ENCODE measurements around the gene PLEKHJ1.

The PLEKHJ1 gene

DNA sequence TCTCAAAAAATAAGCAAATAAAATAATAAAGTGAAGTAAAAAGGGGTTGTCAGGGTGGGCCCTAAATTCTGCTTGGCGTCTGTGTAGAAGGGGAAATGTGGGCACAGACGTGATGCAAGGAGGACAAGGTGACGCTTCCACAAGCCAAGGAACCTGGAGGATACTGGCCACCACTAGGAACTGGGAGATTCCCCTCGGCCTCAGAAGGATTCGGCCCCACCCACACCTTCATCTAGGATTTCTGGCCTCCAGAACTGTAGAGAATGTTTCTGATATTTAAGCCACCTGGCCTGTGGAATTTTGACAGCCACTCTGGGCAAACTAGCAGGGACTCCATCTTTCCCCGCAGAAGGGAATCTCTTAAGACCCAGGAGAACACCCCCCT, 1.1 kb downstream of the PLEKHJ1 start:
- no peak for DNase-seq

DNA sequence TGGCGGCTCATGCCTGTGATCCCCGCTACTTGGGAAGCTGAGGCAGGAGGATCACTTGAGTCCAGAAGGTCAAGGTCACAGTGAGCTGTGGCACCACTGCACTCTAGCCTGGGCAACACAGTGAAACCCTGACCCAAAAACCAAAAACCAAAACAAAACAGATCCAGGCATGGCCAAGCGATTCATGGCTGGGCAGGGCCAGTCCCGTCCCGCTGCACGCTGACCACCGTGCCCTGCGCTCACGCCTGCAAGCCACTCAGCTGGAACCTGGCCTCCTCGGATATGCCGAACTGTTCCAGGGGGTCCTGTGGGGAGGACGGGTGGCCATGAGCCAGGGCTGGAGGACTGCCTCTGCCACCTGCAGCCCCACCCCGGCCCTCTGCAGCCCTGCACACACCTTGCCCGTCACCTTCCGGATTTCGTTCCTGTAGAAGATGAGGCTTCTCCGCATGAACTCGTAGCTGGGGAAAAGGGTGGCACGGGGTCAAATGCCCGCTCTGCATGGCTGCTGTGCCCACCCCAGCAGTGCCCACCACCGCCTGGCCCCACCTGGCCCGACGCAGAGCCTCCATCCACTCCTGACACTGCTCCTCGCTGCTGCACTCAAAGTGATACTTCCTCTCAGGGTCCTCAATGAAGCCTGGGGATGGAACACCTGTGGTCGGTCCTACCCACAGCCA, 2.4 kb downstream of the PLEKHJ1 start:
- no peak for DNase-seq

DNA sequence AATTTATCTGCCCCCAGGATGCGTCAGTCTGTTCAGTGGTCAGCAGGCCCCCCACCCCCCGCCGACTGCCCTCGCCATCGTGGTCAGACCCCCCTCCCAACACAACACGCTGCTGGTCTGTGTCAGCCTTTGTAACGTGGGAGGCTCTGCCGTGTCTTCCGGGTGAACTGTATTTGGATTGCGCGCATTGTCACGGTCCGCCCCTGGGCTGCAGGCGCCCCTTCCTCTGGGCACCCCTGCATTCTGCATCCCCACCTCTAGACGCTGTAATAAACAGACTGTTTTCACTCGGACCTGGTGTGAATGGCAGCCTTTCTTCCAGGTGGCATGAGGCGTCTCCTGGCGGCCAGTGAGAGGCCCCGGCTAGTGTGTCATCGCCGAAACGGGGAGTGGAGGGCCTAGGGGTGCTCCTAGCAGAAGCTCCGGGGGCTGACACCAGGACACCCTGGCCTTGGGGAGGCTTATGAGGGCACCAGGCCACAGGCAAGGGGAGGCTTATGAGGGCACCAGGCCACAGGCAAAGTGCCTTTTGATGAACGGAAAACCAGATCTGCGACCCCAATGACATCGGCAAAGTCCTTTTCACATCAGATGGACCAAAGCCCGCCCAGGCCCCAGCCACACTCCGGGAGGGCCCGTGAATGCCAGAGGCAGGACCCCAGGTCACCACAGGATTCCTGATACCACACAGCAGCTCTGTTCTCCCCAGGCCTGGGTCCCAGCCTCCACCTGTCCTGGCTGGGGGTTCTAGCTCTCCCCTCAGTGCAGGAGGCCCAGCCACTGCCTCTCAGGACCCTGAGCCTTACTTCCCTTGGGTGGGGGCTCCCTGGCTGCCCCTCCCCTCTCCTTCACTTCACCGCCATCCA, 3.6 kb downstream of the PLEKHJ1 start:
- DNase-seq = no peak

DNA sequence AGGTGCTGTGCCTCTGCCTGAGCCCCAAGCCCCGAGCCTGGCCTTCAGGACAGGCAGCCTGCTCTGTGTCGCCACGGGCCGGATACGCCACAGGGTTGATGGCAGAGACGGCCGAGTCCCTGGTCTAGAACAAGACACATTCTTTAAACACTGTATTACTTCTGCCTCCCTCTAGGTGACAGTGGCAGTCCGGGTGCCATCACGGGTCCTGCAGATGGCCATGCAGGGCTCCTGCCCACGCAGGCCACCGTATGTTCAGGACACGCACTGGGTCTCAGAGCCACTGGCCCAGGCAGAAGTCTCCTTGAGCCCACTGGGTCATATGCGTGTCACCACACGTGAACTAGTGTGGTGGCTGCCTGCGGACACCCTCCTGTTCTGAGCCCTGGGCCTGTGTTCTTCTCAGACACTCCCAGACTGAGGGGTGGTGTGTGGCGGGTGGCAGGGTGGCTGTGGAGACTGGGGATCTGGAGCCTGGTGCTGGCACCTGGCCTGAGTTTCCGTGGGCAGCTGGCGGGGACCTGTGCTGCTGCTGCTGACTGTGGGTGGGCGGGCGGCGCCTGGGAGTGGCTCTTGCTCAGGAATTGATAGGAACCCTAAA, 4.4 kb downstream of the PLEKHJ1 start:
- no peak for DNase-seq

DNA sequence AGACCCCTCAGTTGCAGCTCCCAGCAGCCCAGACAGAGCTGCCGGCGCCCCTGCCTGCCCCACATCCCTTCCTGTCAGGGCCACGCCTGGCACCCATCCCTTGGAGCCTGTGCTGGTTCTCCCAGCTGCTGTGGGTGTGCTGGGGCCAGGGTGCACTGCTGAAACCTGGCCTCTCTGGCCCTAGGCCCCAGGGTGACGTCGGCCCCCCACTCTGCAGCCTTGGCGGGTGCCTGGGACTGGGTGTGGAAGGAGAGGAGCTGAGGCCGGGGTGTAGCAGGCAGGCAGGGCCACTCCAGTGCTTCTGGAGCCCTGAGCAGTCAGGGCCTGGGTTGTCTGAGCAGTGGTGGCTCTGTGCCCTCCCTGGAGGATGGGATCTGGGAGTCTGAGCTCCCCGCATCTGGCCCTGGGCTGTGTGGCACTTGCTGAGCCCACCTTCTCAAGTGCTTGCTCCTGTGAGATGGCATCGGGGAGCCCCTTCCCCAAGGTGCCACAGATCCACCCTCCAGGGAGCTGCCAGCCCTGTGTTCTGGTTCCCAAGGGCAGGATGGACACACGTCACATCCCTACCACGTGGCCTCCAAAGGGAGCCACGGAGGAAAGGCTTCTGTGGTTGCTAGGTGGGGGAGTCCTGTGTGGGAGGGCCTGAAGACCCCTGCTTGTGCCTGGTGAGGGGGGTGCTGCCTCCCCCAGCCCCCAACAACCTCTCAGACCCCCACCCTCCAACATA, 5.2 kb downstream of the PLEKHJ1 start:
- no peak for DNase-seq

DNA sequence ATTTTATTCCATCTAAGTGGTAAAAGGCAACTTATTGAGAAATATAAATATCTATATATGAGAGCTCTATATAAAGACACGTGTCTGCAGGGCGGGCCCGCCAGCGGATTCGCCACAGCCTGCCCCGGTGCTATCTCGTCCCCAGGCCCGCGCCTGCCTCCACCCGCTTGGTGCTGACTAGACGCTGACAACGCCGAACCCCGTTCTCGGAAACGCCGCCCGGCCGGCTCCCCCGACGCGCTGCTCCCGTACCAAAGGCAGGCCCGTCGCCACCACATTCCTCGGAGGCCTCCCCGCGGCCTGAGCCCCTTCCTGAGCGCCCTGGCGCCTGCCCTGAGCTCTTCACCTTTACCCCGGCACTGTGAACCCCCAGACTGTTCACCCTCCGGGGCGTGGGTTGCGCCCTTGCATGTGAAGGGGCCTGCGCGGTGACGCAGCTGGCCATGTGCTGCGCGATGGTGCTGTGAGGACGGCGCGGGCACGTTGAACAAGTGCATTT, 6.0 kb downstream of the PLEKHJ1 start:
- DNase-seq = no peak

DNA sequence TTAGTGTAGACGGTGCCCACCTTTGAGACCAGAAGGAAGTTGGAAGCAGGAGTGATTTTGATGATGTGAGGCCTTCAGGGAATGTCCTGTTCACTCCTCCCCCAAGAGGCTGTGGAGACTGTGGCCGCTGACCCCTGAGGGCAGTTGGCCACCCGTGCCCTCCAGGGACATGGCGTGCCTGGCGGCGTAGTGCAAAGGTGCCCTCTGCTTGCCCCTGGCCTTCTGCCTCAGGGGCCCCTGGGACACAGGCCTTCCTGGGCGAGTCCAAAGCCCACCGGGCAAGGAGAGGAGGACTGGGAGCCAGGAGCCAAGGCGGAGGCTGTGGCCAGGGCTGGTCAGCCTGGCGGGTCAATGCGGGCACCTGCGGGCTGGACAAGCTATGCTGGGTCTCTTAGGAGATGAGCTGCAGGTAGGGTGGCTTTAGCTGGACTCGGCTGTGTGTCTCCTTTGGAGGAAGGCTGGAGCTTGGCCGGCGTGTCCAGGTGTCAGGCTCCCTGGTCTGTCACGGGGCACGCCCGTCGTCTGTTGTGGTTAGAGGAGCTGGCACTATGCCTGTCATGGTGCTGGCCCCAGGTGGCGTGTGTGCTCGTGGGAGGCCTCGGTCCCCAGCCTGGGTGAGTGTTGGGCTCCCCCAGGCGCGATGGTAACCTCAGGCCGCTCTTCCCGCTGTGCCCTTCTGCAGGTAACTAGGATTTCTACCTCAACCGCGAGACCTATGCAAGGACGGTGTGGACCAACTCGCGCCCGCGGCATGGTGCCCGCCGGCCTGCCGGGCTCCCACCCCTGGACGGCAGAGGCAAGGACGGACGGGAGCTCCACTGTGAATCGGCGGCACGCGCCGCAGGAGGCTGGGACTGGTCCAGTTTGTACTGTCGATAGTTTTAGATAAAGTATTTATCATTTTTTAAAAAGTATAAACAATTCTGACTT, 6.8 kb downstream of the PLEKHJ1 start:
- DNase-seq = no peak

DNA sequence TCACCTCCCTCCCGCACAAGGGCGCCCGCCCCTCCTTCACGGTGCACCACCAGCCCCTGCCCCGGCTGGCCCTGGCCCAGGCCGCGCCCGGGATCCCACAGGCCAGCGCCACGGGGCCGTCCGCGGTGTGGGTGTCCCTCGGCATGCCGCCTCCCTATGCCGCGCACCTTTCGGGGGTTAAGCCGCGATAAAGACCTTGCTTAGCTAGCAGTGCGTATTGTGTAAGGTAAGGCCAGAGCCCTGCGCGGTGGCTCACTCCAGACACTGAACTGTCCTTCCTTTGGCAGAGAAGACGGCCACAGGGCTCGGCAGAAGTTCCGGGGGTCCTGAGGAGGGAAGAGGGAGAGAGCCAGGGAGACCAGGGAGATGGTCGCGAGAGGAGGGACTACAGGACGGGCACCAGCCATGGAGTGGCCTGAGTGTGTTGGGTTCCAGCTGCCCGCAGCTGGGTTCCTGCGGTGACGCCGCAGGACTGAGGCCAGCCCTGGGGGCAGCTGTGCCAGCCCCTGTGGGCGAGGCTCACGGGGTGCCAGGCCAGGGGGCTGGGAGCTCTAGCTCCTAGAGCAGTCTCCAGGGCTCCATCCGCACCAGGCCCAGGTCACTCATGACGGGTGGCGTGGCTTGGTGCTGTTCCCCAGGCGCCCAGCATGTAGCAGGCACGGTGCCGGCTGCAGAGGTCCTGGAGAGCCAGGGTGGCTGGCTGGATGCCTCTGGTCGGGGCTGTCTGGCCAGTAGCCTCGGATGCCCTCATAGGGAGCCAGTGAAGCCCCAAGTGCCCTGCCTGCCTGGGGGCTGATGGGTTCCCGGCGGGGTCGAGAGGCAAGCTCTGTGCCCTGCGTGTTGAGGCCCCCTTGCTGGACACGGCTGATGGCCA, 7.7 kb downstream of the PLEKHJ1 start:
- DNase-seq = no peak

DNA sequence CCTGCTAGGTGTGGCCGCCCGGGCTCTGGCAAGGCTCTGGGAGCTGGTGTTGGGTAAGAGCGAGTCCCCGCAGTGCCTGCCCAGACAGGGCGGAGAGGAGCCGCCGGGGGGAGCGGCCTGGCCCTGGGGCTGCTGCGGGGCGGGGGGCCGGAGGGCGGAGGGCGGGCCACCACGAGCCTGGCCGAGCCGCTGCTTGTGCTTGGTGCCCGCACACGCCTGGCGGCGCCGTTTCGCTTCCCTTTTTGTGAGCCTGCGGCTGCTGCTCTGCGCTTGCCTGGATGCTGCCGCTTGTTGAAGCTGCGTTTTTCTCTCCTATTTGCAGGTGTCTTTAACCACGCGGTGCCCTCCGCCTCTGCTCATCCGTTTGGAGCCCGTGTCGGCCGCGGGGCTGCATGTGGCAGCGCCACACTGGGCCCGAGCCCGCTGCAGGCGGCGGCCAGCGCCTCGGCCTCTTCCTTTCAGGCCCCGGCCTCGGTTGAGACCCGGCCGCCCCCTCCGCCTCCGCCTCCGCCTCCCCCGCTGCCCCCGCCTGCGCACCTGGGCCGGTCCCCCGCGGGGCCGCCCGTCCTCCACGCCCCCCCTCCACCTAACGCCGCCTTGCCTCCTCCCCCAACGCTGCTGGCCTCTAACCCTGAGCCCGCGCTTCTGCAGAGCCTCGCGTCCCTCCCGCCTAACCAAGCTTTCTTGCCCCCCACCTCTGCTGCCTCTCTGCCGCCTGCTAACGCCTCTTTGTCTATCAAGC, 8.5 kb downstream of the PLEKHJ1 start:
- DNase-seq = no peak

DNA sequence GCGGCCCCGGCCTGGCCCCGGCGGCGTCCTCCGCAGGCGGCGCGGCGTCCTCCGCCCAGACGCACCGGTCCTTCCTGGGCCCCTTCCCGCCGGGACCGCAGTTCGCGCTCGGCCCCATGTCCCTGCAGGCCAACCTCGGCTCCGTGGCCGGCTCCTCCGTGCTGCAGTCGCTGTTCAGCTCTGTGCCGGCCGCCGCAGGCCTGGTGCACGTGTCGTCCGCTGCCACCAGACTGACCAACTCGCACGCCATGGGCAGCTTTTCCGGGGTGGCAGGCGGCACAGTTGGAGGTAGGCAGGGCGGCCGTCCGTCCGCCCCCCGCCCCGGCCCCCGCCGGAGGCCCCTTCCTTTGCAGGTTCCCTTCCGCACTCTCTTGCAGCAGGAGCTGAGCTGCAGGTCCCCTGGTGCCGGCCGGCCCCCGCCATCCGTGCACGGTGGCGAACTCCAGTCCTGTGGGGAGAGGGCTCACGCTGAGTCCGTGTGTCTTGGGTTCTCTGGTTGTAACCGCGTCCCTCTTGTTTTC, 9.2 kb downstream of the PLEKHJ1 start:
- DNase-seq = no peak

DNA sequence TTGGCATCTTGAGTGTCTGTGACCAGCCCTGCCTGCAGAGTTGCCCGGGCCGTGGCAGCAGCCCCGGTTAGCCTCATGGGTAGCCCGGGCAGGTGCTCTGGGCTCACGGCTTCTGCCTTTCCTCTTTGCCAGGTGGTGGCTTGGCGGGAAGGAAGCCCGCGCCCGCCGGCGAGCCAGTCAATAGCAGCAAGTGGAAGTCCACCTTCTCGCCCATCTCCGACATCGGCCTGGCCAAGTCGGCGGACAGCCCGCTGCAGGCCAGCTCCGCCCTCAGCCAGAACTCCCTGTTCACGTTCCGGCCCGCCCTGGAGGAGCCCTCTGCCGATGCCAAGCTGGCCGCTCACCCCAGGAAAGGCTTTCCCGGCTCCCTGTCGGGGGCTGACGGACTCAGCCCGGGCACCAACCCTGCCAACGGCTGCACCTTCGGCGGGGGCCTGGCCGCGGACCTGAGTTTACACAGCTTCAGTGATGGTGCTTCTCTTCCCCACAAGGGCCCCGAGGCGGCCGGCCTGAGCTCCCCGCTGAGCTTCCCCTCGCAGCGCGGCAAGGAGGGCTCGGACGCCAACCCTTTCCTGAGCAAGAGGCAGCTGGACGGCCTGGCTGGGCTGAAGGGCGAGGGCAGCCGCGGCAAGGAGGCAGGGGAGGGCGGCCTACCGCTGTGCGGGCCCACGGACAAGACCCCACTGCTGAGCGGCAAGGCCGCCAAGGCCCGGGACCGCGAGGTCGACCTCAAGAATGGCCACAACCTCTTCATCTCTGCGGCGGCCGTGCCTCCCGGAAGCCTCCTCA, 9.9 kb downstream of the PLEKHJ1 start:
- DNase-seq = no peak

DNA sequence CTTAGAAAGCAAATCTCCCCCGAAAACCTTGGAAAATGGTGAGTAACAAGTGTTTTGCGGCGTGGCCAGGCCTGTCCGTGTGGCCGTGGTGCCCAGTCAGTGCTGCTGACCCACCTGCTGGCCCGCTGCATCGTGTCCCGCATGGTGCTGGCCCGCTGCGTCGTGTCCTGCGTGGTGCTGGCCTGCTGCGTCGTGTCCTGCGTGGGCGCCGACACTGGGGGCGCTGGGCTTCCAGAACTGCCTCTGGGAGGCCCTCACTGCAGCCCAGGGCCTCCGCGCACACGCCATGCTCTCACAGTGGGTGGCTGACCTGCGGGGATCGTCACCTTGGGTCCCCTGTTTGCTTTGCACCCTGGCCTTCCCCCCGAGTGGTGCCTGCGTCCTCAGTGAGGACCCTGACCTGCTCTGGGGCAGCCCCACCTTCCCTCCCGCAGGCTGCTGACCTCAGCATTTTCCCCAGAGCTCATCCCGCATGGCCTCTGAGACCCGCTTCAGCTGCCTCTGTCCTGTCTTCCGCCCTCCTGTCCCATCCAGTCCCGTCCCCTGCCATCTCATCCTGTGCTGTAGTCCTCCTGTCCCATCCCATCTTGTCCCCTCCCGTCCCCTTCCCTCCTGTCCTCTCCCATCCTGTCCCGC, 10.6 kb downstream of the PLEKHJ1 start:
- no peak for DNase-seq

DNA sequence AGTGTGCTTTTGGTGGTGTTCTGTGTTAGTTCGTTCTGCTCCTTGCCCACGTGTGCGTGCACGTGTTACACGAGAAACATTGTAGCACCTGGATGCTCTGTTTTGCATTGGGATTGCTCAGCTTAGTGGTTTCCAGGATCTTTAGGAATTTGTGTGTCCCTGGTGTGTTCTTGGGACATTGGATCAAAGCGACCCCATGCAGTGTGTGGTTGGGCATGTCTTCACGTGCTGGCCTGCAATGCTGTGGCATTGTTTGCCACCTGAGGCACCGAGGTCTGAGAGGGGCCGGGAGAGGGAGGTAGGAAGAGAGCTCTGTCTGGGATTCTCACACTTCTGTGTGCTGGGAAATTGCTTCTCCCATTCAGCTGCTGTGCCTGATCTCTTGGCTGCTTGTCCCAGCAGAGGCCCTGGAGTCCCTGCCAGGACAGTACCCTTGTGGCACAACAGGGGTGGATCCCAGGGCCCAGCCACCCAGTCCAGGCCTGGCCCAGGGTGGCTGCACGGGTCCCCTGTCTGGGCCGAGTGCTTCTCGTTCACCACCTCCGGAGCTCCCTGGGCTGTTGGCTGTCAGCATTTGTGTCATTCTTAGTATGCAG, 11.3 kb downstream of the PLEKHJ1 start:
- no peak for DNase-seq

DNA sequence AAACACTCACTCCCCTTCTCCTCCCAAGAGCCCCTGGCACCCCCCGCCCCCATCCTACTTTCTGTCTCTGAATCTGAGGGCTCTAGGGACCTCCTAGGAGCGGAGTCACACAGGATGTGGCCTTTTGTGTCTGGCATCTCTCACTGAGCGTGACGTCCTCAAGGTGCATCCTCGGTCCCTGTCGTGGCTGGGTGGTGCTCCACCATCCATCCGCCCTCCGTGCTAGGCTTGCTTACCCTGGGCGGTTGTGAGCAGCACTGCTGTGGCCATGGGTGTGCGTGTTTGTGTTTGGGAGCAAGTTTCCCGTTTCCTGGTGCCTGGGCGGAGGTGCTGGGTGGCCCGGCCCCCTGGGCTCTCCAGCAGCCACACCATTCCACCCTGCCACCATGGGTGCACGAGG, 12.2 kb downstream of the PLEKHJ1 start:
- DNase-seq = no peak

DNA sequence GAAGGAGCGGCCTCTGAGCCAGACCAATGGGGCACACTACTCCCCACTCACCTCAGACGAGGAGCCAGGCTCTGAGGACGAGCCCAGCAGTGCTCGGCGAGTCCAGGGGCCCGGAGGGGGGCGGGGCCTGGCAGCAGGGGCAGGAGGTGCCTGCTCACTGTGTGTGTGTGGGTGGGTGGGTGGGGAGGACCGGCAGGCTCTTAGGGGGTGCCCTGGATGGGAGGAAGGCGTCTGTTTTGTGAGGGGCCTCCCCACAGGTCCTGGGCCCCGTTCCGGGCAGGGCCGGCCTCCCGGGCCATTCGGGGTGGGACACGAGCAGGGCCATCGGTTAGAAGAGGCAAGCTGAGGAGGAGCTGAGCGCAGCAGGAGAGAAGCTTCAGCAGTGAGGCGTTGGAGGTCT, 12.7 kb downstream of the PLEKHJ1 start:
- no peak for DNase-seq

DNA sequence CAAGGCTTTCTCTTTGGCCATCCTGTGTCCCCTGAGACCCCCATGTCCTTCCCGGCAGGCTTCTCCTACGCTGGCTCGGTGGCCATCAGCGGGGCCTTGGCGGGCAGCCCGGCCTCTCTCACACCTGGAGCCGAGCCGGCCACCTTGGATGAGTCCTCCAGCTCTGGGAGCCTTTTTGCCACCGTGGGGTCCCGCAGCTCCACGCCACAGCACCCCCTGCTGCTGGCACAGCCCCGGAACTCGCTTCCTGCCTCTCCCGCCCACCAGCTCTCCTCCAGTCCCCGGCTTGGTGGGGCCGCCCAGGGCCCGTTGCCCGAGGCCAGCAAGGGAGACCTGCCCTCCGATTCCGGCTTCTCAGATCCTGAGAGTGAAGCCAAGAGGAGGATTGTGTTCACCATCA, 14.2 kb downstream of the PLEKHJ1 start:
- DNase-seq = no peak

DNA sequence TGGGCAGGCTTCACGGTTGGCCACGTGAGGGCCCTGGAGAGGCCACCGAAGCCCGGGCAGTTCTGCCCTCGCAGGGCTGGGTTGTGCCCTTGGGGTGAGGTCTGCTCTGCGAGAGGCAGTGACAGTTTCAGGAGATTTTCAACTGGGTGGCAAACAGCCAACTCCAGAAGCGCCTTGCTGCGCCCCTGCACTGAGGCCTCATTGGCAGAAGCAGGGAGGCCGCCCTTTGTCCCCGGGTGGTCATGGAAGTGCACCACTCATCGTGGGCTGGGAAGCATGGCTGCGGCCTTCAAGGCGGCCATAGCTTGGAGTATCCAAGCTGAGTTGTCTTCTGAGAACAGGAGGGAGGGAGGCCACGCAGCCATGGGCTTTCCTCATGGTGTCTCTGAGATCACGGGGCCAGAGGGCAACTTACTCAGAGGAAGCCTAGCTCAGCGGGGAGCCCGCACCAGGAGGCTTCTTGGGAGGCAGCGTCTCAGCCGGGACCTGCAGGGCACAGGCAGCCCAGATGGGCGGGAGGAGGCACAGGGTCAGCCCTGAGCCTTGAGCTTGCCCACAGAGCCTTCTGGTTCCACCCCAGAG, 14.8 kb downstream of the PLEKHJ1 start:
- no peak for DNase-seq

DNA sequence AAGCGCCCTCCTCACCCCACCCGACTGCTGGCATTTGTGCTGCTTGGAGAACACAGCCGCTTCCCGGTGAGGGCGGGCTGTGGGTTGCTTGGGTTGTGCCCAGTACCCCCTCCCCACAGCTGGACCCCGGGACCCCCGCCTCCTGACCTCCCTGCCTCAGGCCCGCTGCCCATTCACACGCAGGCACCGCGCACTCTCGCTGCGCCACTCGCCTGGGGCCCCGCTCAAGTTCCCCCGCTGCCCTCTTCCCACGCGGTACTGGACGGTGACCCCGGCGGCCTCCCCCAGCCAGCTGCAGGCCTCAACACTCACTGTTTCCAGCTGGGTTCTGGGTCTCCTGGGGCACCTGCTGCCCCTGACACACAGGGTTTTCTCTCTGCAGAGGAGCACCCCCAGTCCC, 16.4 kb downstream of the PLEKHJ1 start:
- no peak for DNase-seq
